ENCODE data around the gene GPR82. TPM values are rescaled to one million over a fixed set of nuclear protein-coding genes. Genes with fewer than 3 reads are reported as not detected.

The GPR82 gene
- total and polyA plus RNA-seq, 11 donors = 0.04 to 0.35 (median 0.08) TPM; not detected in 4

DNA sequence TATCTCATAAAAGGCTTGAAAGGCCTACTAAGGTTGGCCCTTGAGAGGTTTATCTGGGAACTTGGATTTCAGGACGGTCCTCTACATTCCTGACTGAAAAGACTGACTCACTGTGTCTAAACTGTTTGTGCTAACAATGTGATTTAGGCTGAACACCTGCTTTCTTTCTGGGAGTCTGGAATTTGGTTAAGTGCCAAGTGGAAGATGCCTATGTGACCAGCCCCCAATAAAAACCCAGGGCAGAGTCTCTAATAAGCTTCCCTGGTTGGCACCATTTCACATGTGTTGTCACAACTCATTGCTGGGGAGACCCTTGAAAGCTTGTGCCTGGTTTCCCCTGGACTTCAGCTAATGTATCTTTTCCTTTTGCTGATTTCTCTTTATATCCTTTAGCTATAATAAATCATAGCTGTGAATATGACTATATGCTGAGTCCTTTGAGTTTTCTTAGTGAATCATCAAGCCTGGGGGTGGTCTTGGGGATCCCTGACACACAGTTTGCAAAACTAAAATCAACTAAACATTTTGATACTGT, 55.1 kb downstream of the GPR82 start:
- Histone ChIP-seq H3K27me3 (peaks cover 0 to 4% (median 0%) of the 10 kb centered on the region in 9 donors), H3K9me3 (no peaks in the 10 kb centered on the region), H3K27ac (no peak overlapping the region), H3K36me3 (no peaks in the 10 kb centered on the region), H3K4me3 (no peak overlapping the region), H3K4me1 (peaks cover 0 to 10% (median 0%) of the 10 kb centered on the region in 12 donors)
- ATAC-seq (peak in 1 of 4 donors; percentile 66), DNase-seq (no peak)
- WGBS, 4 donors = 26 to 52% (median 40%) methylated on average over 1 of the region's 1 CpG
- no peak for TF ChIP-seq POLR2A (IDR thresholded peaks at IDR 0.05)
- TF ChIP-seq, protein P1, sequence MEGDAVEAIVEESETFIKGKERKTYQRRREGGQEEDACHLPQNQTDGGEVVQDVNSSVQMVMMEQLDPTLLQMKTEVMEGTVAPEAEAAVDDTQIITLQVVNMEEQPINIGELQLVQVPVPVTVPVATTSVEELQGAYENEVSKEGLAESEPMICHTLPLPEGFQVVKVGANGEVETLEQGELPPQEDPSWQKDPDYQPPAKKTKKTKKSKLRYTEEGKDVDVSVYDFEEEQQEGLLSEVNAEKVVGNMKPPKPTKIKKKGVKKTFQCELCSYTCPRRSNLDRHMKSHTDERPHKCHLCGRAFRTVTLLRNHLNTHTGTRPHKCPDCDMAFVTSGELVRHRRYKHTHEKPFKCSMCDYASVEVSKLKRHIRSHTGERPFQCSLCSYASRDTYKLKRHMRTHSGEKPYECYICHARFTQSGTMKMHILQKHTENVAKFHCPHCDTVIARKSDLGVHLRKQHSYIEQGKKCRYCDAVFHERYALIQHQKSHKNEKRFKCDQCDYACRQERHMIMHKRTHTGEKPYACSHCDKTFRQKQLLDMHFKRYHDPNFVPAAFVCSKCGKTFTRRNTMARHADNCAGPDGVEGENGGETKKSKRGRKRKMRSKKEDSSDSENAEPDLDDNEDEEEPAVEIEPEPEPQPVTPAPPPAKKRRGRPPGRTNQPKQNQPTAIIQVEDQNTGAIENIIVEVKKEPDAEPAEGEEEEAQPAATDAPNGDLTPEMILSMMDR (IDR thresholded peaks at IDR 0.05) = no peak
- intact Hi-C loops (cut with DNase I) = no loop called here

Other genes starting within 250 kb of the GPR82 start
- 10 to 100 TPM in 2 of 9 donors, 1 to 10 TPM in 7; 1.7 to 18.4 (median 4.1) TPM for gene GPR34, start 35.2 kb upstream of the GPR82 start, total RNA-seq
- 1 to 10 TPM; 1.3 to 2.1 TPM for gene GPR34, start 35.2 kb upstream of the GPR82 start, polyA plus RNA-seq
- 10 to 100 TPM; 11.8 to 25.6 (median 14.0) TPM for gene CASK, start 199.4 kb downstream of the GPR82 start, total RNA-seq
- 1 to 10 TPM; 2.9 to 5.7 TPM for gene CASK, start 199.4 kb downstream of the GPR82 start, polyA plus RNA-seq

Measured in heart left ventricle (tissue), 16 donors.